COLO668 (cell line): ENCODE results near the gene NF2.
A peak's percentile ranks its signal among the peaks of the same experiment; 100 is the strongest.

ENCODE experiments used
- DNase-seq: peaks from one replicate; lab custom pipeline; 2025; ENCODE audit not compliant: unreplicated experiment; lab: John Stamatoyannopoulos, UW

Gene NF2

DNA sequence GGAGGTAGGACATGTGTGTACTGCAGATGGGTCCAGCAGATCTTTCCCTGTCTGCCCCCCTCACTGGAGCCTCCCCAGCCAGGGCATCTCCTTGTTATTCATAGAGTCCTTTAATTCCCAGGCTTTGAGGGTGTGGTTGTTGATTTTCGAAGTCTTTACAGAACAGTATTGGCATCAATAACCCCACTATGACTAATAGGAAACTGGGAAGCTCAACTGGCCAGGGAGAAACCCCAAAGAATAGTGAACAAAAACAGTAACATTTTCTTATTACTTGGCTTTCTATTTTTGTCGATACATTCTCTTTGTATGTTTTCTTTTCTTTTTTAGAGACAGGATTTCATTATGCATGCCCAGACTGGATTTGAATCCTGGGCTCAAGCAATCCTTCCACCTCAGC is 57.9 kb downstream of the NF2 start:
- DNase-seq: no peak

GRCh38 chr22:29663180-29663821 is 59.9 kb downstream of the NF2 start:
- DNase-seq: no peak

- DNase-seq: no peak
Observed at GRCh38 chr22:29665486-29665885, 62.1 kb downstream of the NF2 start.

DNA sequence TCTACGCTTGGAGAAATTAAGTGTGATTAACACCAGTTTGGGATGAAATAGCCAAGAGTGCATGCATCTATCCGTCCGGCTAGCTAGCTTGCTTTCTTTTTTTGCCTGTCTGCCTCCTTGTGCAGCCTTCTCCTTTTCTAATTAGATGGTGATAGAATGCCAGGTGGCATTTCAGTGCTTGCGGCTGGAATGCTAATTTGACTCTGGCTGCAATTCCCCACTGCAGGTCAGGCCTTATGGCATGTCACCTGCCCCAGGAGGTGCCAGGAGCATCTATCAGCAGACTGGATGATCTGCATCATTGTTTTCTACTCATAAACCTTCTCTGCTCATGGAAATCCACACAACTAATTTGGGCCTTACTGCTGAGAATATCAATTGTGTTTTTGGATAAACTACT is 65.2 kb downstream of the NF2 start:
- no peak for DNase-seq

DNA sequence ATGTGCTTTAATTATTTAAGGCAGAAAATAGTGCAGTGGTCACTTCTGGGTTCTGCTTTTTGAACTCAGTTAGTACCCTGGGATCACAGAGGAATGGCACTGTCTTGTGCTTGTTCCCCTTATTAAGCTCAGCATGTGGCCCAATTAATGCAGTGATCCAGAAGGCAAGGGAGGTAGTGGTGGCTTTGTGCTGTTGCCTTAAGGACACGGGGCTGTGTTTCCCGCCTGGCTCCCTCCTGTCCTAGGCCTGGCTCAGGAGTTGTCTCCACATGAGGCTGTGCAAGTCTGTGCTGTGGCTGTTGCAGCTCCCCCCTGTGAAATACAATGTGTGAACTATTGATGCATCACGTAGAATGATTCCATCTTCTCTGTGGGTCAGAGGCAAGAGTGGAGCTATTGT is 67.2 kb downstream of the NF2 start:
- no peak for DNase-seq

- DNase-seq: no peak
Observed at GRCh38 chr22:29673361-29674066, 70.1 kb downstream of the NF2 start.

DNA sequence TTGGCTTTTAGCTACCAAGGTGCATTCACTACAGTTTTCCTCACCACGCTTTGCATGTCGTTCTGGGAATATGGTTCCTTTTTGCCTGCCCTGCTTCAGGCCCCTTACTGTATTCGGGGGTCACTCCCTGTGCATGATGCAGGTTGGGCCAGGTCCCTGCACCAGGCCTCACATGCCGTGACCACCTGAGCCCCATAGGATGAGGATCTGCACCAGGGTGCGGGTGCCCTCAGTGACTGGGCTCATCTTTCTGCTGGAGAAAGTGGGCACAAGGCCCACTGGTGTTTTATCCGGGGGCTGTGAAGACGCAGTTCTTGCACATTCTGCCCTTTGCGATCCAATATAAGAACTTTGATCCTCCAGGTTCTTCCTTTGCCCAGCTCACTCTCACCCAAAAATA is 70.7 kb downstream of the NF2 start:
- no peak for DNase-seq

- DNase-seq: no peak
Observed at GRCh38 chr22:29679316-29679715, 75.9 kb downstream of the NF2 start.

DNA sequence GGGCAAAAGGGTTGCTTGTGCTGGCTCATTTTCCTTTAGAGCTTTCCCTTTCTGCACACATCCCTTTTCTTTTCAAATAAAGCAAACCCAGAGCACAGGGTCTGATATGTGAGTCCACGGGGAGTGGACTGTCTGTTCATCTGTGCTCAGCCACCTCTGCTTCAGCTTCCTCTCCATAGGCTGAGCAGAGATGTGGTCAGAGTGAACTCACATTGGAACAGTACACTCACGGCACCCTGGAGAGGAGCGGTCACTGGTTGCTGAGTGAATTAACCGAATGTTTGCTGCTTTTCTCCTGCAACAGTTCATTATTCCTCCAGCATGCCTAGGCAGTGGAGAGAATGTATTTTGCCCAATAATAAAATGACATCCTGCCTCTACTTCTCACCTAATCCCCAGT is 80.1 kb downstream of the NF2 start:
- no peak for DNase-seq

- no peak for DNase-seq
Observed at GRCh38 chr22:29684244-29684643, 80.8 kb downstream of the NF2 start.

DNA sequence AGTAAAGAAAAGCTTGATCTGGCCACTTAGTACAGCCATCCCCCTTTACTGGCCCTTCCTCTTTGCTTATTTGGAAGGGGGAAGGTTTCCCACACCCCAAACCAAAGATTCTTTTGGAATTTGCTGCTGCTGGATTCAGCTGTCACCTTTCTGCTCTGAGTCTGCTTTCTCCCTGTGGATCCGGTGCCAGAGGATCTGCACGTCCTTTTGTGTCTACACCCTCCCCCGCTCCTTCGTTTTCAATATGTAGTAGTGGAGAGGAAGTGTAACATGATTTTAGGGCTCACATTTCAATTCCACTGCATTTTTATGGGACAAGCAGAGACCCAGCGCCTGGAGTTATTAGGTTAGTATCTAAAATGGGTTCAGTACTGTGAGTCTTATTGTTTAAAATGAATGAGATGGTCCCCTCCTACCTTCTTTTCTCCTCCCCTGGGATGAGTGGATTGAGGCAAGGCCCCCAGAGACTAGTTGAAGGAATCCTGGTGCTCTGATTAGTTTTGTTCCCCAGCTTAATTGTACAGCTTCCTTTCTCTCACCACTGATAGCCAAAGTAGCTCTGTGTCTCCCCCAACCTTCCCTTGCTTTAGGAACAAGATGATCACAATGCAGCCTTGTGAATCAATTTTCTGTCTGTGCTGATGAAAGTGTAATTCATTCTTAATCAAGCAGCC is 85.9 kb downstream of the NF2 start:
- peak; percentile 15 for DNase-seq

DNA sequence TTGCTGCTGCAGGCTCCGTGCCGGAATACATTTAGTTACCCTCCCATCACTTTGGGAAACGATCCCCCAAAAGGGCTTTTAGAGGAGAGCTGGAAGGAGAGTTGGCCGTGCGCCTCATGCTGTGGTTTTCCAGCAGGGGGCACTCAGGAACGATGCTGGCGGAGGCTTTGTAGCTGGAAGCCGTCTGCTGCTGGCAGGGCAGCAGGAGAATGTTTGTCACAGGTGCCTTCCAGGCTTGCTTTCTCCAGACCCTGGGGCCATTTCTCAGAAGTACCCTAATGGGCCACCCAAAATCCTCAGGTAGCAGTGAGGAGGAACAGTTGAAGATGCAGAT is 86.4 kb downstream of the NF2 start:
- peak; percentile 73 for DNase-seq

DNA sequence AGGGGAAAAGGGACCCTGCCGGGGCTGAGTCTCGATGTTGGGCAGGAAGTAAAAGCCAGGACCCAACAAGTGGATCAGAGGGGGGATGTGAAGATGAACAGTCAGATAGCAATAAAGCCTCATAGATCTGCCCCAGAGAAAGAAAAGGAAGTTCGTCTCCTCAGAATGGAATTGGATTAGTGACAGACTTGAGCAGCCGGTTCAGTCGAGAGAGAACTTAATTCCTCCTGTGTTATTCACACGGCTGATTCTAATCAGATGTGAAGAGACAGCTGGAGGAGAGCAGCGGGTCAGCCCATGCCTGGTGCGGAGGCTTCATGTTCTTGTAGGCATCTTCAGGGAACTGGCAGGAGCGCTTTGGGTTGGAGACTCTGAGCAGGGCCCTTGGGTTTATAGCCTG is 87.0 kb downstream of the NF2 start:
- no peak for DNase-seq

DNA sequence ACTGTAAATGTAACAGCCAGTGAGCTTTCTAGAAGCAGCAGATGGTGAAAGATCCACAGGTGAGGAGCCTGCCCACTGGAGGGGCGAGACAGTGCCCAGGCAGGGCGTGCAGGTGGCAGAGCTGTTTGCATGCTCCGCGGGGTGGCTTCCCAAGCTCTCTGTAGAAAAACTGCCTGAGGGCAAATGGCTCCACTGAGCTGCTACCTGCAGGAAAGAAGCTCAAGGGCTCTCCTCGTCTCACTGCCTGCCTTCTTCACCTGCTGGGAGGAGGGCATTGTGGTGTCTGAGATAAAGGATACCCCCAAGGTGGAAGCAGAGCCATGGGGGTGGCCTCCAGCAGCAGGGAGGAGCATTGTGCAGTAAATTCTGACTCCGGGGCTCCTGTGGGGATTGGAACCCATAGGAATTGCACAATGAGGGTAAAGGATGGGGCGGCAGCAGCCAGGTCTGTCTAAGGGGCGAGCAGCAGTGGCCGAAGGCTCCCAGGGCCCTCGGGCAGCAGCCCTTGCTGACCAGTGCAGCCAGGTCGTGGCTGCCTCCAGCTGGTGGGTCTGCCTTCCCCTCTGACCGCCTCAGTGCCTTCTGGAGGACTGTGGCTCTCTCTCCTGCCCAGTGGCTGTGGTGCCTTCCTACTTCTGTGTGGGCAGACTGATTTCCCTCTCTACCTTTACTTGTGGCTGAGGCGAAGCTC is 88.3 kb downstream of the NF2 start:
- DNase-seq: peak; percentile 92

DNA sequence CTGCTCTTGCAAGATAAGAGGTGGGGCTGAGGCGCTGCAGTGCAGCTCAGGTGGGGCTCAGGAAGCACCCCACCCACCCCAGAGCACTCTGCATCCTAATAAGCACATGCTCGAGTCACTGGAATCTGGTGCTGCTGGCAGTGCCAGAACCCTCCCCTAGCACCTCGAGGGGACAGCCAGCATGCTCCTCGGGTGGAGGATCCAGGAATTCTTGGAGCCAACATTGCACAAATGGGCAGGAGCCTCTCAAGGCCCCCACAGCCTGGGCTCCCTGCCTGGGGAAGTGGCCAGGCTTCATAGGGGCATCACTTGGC is 88.9 kb downstream of the NF2 start:
- DNase-seq: no peak

- DNase-seq: no peak
Observed at GRCh38 chr22:29693161-29693560, 89.7 kb downstream of the NF2 start.

DNA sequence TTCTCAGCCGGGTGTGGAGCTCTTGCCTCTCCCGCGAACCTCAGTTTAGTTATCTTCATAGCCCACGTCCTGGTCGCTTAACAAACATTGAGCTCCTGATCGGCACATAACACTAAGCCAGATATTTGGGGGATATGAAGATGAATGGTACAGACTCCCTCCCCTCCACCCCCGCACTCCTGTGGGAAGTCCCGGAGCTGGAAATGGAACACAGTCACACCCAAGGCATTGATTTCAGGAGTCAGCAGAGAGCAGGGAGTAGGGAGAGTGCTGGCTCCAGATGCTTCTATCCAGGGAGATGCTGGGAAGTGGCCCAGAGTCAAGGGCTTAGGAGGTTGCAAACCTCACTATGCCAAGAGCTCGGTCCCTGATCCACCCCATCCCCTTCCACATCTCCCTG is 90.2 kb downstream of the NF2 start:
- DNase-seq: no peak

DNA sequence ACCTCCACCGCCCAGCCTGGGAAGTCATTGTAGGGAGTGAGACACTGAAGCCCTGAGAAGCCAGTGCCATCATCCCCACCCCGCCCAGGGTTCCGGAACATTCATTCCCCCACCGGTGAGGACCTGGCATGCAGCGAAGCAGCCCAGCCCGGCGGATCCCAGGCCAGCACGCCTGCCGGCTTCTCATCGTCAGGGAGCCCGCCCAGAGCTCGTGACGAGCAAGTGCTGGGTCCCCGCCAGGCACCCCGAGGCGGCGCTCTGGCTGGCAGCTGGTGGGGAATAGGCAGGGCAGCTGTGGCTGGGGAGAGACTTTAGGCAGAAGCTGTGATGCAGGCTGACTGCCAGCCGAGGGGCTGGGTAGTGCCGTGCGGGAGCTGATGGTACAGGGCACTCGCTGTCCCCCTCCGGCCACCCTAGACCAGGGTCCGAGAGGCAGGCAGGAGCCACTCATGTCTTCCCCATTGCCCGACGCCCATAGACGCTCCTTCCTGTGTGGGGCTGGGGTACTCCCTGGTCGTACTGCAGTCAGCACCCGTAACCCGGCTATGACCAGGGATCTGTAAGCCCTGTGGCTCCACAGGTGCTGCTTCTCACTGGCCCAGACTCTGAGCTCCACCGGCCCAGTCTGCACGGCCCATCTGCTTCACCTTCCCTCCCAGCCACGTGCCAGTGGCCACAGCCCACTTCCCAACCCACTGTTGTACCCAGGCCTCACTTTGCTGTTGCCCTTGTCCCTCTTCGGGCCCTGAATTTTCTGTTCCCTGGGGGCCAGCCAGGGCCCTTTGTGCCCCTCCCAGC is 91.9 kb downstream of the NF2 start:
- DNase-seq: no peak

DNA sequence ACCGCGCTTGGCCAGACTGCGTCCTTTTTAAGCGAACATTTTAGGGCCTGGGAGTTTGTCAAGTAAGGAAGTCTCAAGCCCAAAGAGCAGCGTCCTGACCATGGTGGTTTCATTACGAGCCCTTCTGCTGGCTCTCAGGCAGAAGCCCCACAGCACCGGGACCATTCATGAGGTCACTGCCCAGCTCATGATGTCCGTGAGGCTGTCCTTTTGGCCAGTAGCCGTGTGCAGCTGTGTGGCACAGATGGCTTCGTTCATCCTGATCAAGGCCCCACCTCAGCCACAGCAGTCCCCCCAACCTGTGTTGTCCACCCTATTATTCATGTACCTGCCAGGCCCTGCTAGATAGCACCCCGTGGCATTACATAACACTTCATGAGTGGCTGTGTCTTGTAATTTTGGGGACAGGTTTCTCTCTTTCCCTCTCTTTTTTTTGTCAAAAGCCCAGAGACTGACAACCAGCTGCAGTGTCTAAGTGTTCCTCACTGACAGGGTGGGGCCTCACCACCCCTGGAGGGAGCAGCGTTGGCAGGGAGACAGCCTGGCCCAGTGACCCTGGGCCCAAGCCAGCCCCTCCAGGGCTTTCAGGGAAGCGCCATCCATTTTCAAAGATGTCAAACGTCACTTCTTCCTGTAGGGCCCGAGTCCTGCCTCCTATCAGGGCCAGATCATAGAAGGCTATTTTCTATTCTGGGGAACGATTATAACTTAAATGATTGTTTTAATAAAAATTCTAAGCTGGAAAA is 94.6 kb downstream of the NF2 start:
- DNase-seq: no peak

GRCh38 chr22:29700206-29700899 is 96.9 kb downstream of the NF2 start:
- no peak for DNase-seq
